Right lobe of liver (tissue), 4 donors: ENCODE data around the gene SPATA31D3.

Source experiments
- CTCF ChIP-seq, 4 donors: fragments of 200-600 bp in 3 of 4; fragments of 450-650 bp in 1 of 4; IDR thresholded peaks; one replicate each; pipeline versions ENCODE4 v1.5.1 to v1.8.0; 2016 to 2022; ENCODE audit warnings: antibody characterized with exemption in 4 of 4, mild to moderate bottlenecking in 2 of 4
- POLR2A ChIP-seq: fragments of 450-650 bp; IDR thresholded peaks from one replicate; pipeline ENCODE4 v1.6.1; 2017; ENCODE audit warnings: antibody characterized with exemption, mild to moderate bottlenecking
- donor health status: DM: no; HTN: no; CAD: no.
- donor health status: DM: no; HTN: no; CAD: no.
- donor health status: DM: no; HTN: yes; CAD: no.

- TF ChIP-seq CTCF (IDR thresholded peaks at IDR 0.05) (no peak), POLR2A (no peak)
Observed at GRCh38 chr9:81953096-81953495, 9.8 kb downstream of the SPATA31D3 start.
